Activated B cell treated with CpG ODN at 0.5 μM for 24 hours (primary cell): ENCODE results near the gene SUCO. TPM values are rescaled to one million over a fixed set of nuclear protein-coding genes. Genes with fewer than 3 reads are reported as not detected.

Source experiments
- ATAC-seq: fragments of 200-7000 bp; cut with Tn5 transposase; one replicate; pipeline ENCODE4 v1.10.0; 2021; ENCODE audit warnings: low read depth, mild to moderate bottlenecking, moderate library complexity
- CTCF ChIA-PET: fragments of 350-600 bp; sonication (Branson Sonifier 250); formaldehyde crosslinking; loops from one replicate; lab custom pipeline; 2021; ENCODE audit warnings: antibody characterized with exemption; lab: Charles Lee
- POLR2A ChIA-PET: fragments of 350-600 bp; sonication (Branson Sonifier 250); formaldehyde crosslinking; loops from one replicate; lab custom pipeline; 2021; ENCODE audit warnings: antibody characterized with exemption; lab: Charles Lee
- DNase-seq: peaks from one replicate; pipeline ENCODE4 v3.0.0; 2022
- H3K27ac Mint-ChIP-seq: one replicate; pipeline ENCODE4 v1.8.0; 2020; ENCODE audit warnings: mixed read lengths
- H3K27me3 Mint-ChIP-seq: one replicate; pipeline ENCODE4 v1.8.0; 2021; ENCODE audit warnings: mixed read lengths
- H3K36me3 Mint-ChIP-seq: one replicate; pipeline ENCODE4 v1.8.0; 2021; ENCODE audit warnings: low read depth, mixed read lengths
- H3K4me1 Mint-ChIP-seq: one replicate; pipeline ENCODE4 v1.8.0; 2021; ENCODE audit warnings: mixed read lengths
- H3K4me3 Mint-ChIP-seq: one replicate; pipeline ENCODE4 v1.8.0; 2020; ENCODE audit warnings: mild to moderate bottlenecking, mixed read lengths
- H3K9me3 Mint-ChIP-seq: one replicate; pipeline ENCODE4 v1.8.0; 2020; ENCODE audit warnings: mixed read lengths
- CTCF ChIP-seq: fragments of 200-600 bp; IDR thresholded peaks from one replicate; pipeline ENCODE4 v1.8.0; 2022; ENCODE audit warnings: antibody characterized with exemption, mild to moderate bottlenecking
- intact Hi-C: fragments of 100-400 bp; cut with micrococcal nuclease; formaldehyde crosslinking; loops from one replicate; pipeline ENCODE4 v1.15.1; 2024
- total RNA-seq: library from RNA; stranded (reverse); gene quantifications from 2 replicates; pipeline ENCODE4 v1.2.3, GENCODE V29; 2022

The SUCO gene
- total RNA-seq: 35.2 and 47.1 TPM in 2 replicates

- ChIA-PET CTCF (no interaction called here), POLR2A (interaction anchor here (0.6 to 1.5 kb wide), 22 partner anchors 12 to 1968 kb away, joined by 3 to 15 read pairs (median 4); partner anchors contain the start of genes CENPL, DARS2, GAS5 and KLHL20)
- peak within 1 kb of the TSS; percentile 99 for H3K27ac Mint-ChIP-seq
- intact Hi-C loops: loop anchor here (1.0 to 10.0 kb wide), 19 partner anchors 12 to 2001 kb away; partner anchors contain the start of genes CENPL, DARS2, DNM3 and GORAB
- H3K27me3 Mint-ChIP-seq: peaks cover 4% of the 10 kb centered on the region
- no peaks in the 10 kb centered on the region for H3K9me3 Mint-ChIP-seq
- ATAC-seq (peak; percentile 82), DNase-seq (peak; percentile 99)
- peaks cover 19% of the 10 kb centered on the region for H3K36me3 Mint-ChIP-seq
- peaks cover 48% of the 10 kb centered on the region for H3K4me1 Mint-ChIP-seq
- H3K4me3 Mint-ChIP-seq: peak within 1 kb of the TSS; percentile 98
- no peak for TF ChIP-seq CTCF
Observed at GRCh38 chr1:172532700-172533512, at the start of gene SUCO. Gene SUCO (plus strand): TSS chr1:172533150. CDS start chr1:172533436, 286 bp downstream.

- no peaks in the 10 kb centered on the region for H3K4me1 Mint-ChIP-seq
- no peak overlapping the region for H3K4me3 Mint-ChIP-seq
- DNase-seq (no peak), ATAC-seq (no peak)
- ChIA-PET CTCF (no interaction called here), POLR2A (no interaction called here)
- H3K27ac Mint-ChIP-seq: no peak overlapping the region
- H3K27me3 Mint-ChIP-seq: peaks cover 20% of the 10 kb centered on the region
- H3K9me3 Mint-ChIP-seq: no peaks in the 10 kb centered on the region
- TF ChIP-seq CTCF: no peak
- no peaks in the 10 kb centered on the region for H3K36me3 Mint-ChIP-seq
- intact Hi-C loops: no loop called here
Observed at GRCh38 chr1:172483448-172483847, 49.5 kb upstream of the SUCO start.

GRCh38 chr1:172484252-172484651, 48.7 kb upstream of the SUCO start:
- no peak for ATAC-seq
- CTCF ChIA-PET: no interaction called here

GRCh38 chr1:172485626-172486025, 47.3 kb upstream of the SUCO start:
- no peak overlapping the region for H3K4me3 Mint-ChIP-seq
- ATAC-seq (no peak), DNase-seq (no peak)
- ChIA-PET POLR2A (no interaction called here), CTCF (no interaction called here)
- H3K27me3 Mint-ChIP-seq: peaks cover 22% of the 10 kb centered on the region
- intact Hi-C loops: no loop called here
- H3K36me3 Mint-ChIP-seq: no peaks in the 10 kb centered on the region
- no peaks in the 10 kb centered on the region for H3K4me1 Mint-ChIP-seq
- TF ChIP-seq CTCF: no peak
- H3K27ac Mint-ChIP-seq: no peak overlapping the region
- no peaks in the 10 kb centered on the region for H3K9me3 Mint-ChIP-seq

More at GRCh38 chr1:172484252-172484651, 48.7 kb upstream of the SUCO start:
- Mint-ChIP-seq H3K4me1 (no peaks in the 10 kb centered on the region), H3K9me3 (no peaks in the 10 kb centered on the region), H3K27me3 (peaks cover 22% of the 10 kb centered on the region), H3K36me3 (no peaks in the 10 kb centered on the region), H3K27ac (no peak overlapping the region), H3K4me3 (no peak overlapping the region)
- POLR2A ChIA-PET: no interaction called here
- DNase-seq: no peak
- no peak for TF ChIP-seq CTCF
- intact Hi-C loops: no loop called here

- DNase-seq: no peak
- Mint-ChIP-seq H3K27ac (no peak overlapping the region), H3K4me1 (no peaks in the 10 kb centered on the region), H3K27me3 (peaks cover 31% of the 10 kb centered on the region), H3K9me3 (no peaks in the 10 kb centered on the region), H3K36me3 (no peaks in the 10 kb centered on the region), H3K4me3 (no peak overlapping the region)
- CTCF ChIA-PET: no interaction called here
- no peak for TF ChIP-seq CTCF
- intact Hi-C loops: no loop called here
- POLR2A ChIA-PET: no interaction called here
- ATAC-seq: no peak
Observed at GRCh38 chr1:172486805-172487454, 46.0 kb upstream of the SUCO start.
